HG03139 (cell line): Measurements from ENCODE around the gene P2RY11.
A peak's percentile ranks its signal among the peaks of the same experiment; 100 is the strongest.

Source experiments
- ATAC-seq: cut with Tn5 transposase; IDR thresholded peaks from one replicate; pipeline ENCODE4 v1.9.1; 2021; ENCODE audit not compliant: unreplicated experiment

P2RY11 gene

GRCh38 chr19:10111405-10111811, at the start of gene P2RY11:
TSS of gene P2RY11 (plus strand) at chr19:10111693. CDS start at chr19:10111722, 29 bp downstream.
- no peak for ATAC-seq

GRCh38 chr19:10061717-10062310, 49.7 kb upstream of the P2RY11 start:
- no peak for ATAC-seq

GRCh38 chr19:10068205-10068604, 43.3 kb upstream of the P2RY11 start:
- no peak for ATAC-seq

GRCh38 chr19:10069046-10069445, 42.4 kb upstream of the P2RY11 start:
- no peak for ATAC-seq

GRCh38 chr19:10070730-10071446, 40.6 kb upstream of the P2RY11 start:
- no peak for ATAC-seq

- no peak for ATAC-seq
These were observed 37.3 kb upstream of the P2RY11 start for GRCh38 chr19:10074153-10074552.

- no peak for ATAC-seq
These were observed 35.0 kb upstream of the P2RY11 start for GRCh38 chr19:10076535-10076934.

GRCh38 chr19:10078329-10078728, 33.2 kb upstream of the P2RY11 start:
- ATAC-seq, result no peak

GRCh38 chr19:10079031-10079453, 32.5 kb upstream of the P2RY11 start:
- ATAC-seq, result no peak

- ATAC-seq, result no peak
These were observed 27.6 kb upstream of the P2RY11 start for GRCh38 chr19:10083911-10084310.

- ATAC-seq, result no peak
These were observed 26.7 kb upstream of the P2RY11 start for GRCh38 chr19:10084803-10085202.

GRCh38 chr19:10085641-10086590, 25.6 kb upstream of the P2RY11 start, which contains the start of gene SHFL:
TSS of gene SHFL (plus strand) at chr19:10086317. CDS start at chr19:10086428, 111 bp downstream.
- ATAC-seq, result peak; percentile 88

- no peak for ATAC-seq
These were observed 24.8 kb upstream of the P2RY11 start for GRCh38 chr19:10086591-10087192.

GRCh38 chr19:10087296-10088061, 24.0 kb upstream of the P2RY11 start:
- ATAC-seq, result no peak

GRCh38 chr19:10088949-10089554, 22.4 kb upstream of the P2RY11 start:
- ATAC-seq, result no peak

- no peak for ATAC-seq
These were observed 21.6 kb upstream of the P2RY11 start for GRCh38 chr19:10089801-10090375.

GRCh38 chr19:10091370-10091687, 20.2 kb upstream of the P2RY11 start:
- ATAC-seq, result no peak

GRCh38 chr19:10091895-10092641, 19.4 kb upstream of the P2RY11 start:
- ATAC-seq, result no peak
